HG03064 (cell line): ENCODE results near the gene EFCAB9.
"Not testable (repeated sequence)": the region's sequence is repeated elsewhere in the genome, so short reads cannot be mapped to it uniquely, and the experiment has no call there.

Source experiments
- ATAC-seq: cut with Tn5 transposase; IDR thresholded peaks from one replicate; pipeline ENCODE4 v1.9.1; 2021; ENCODE audit warnings: low read depth; ENCODE audit not compliant: unreplicated experiment

Gene EFCAB9

DNA sequence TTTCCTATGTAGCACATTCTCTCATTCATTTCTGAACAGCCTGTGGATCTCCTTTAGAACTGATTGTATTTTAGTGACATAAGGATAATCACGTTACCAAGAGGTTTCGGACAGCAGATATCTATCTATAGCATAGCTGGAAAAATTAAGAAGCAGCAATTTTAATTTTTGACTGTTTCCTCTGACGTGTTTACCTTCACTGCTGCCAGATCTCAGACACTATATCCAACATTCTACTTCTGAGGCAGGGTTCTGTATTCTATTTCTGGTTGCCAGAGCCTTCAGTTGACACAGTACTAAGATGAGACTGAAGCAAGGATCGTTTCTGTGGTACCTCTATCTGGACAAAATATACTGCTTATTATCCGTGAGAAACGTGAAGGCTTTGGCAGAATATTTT, at the start of gene EFCAB9:
EFCAB9 (plus strand) TSS at position 301 of the 400 bp plus-strand sequence; CDS start at position 302, 1 bp downstream.
- ATAC-seq, result no peak

DNA sequence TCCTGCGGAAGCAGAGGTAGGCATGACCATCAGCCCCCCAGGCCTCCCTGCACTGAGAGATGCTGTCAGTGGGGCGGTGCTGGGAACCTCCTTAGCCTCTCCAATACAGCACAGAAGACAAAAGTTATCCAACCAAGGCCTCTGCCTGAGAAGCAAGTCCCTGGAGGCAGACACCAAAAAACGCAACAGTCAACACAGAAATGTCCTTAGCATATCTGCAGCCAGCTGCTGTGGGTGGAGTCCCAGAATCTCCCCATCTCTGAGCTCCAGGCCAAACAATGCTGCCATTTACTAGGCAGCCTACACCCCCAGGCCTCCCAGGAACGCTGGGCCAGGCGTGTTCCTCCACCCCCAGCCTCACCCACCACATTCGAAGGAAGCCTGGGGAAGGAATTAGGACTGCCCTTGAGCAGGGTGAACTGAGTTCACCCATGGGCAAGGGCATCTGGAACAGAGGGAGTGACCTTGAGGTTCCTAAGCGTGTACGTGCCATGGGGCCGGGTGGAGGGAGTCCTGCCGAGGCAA, 49.6 kb upstream of the EFCAB9 start:
- no peak for ATAC-seq

DNA sequence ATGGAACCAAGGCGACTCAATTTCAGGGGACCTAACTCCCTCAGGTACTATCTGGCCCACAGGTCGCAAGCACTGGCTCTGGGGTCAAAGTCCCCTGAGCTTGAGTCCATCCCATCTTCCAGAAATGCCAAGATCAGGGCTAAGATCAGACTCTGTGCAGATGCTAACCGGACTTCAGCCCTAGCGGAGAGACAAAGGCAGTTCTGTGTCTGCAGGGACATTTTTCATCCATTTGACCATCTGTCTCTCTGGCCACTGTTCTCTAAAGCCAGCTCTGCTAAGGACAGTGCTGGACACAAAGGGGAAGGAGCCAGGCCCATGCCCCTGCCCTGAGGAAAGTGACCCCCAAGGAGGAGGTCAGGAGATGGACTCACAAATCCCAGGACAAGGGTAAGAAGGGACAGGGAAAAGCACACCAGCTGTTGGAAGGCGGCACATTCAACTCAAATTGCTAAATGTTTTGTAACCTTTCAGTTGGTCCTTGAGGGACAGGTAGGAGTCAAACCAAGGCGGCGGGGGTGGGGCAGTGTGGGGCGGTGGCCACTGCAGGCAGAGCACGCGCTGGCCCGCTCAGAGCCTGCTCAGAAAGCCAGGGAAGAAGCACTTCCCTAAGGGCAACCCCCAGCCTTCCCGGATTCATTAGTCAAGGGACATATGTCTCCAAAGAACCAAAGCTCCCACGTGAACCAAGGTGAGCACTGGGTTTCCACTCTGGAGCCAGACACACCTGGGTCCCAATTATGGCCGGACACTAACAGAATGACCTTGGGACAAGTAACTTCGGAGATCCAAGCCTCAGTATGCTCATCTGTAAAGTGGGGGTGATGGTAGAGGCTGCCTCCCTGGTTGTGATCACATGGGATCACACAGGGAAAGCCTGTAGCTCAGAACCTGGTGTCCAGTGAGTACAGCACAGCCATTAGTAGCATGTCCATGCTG, 48.8 kb upstream of the EFCAB9 start:
- ATAC-seq, result no peak

DNA sequence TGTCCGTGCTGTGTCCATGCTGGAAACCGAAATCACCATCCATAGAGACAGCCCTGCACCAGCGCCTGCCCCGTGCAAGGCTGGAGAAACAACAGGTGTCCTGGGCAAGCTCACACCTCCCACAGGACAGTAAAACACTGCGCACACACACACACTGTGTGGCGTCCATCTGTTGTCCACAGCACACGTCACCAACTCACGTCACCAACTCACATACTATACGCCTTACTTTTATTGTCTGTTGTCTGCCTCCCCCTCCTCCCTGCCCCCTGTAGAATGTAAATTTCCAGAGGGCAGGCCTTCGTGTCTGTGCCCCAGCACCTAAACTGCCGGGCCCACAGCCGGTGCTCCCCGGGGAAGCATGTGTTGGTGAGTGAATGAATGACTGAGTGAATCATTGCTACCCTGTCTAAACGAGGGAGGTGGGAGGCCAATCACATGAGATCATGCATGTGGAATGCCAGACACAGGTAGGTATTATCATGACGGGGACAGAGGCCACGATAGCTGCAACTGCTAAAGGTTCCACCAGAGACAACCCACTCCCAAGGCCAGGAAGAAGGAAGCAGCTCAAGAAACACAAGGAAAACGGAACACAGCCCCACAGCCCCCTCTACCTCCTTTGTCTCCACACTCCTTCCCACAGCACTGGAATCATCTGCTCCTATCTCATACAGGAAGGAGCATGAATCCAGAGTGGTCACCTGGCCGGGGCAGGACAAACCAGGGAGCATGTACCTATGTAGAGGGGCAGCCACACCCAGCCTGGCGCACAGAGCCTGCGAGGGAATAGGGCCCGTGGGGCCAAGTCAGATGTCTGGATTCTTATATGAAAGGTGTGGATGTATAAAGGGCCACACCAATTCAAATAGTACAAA, 47.9 kb upstream of the EFCAB9 start:
- no peak for ATAC-seq

DNA sequence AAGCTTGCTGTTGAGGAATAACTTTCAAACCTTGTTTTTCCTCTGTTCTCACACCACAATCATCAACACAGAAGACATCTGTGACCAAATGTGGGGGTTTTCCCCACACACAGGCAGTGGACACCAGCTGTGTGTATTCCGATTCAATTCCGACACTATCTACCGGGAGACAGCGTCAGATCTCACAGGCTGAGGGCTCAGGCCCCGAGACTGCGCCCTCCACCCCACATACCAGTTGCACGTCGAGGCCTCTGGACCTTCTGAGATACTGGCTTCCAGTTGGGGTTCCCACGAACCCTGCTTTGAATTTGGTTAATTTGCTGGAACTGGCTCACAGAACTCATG, 47.3 kb upstream of the EFCAB9 start:
- no peak for ATAC-seq

DNA sequence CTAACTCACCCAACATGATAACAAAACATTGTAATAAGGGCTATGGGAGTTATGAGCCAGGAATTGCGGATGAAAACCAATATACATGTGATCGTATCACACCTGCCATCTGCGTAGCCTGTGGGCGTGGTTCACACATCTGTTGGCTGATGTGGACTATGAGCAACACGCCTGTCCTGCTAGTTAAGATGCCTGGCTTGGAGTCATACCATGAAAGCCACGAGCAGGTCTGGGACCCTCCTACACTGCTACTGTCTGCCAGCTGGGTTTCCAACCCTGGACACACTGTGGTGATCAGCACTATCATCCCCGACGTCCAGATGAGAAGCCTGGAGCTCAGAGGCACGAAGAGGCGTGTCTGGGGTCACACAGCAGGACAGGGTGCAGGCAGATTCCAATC, 46.1 kb upstream of the EFCAB9 start:
- ATAC-seq, result no peak

DNA sequence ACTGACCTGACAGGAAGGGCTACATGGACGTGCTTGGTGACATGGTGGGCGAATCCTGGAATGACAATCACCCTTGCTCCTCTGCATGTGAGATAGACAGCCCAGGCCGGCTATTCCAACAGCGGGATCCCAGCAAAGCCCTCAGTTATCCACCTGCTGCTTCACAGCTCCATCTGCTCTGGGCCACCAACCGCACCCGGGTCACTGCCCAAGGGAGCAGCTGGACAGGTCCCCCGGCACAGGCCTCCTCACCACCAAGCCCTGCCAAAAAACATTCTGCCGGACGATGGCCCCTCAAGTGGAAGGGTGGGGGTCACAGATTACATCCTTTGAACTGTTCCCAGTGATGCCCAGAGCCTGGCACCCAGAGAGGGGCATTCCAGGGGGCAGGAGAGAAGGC, 45.6 kb upstream of the EFCAB9 start:
- no peak for ATAC-seq

DNA sequence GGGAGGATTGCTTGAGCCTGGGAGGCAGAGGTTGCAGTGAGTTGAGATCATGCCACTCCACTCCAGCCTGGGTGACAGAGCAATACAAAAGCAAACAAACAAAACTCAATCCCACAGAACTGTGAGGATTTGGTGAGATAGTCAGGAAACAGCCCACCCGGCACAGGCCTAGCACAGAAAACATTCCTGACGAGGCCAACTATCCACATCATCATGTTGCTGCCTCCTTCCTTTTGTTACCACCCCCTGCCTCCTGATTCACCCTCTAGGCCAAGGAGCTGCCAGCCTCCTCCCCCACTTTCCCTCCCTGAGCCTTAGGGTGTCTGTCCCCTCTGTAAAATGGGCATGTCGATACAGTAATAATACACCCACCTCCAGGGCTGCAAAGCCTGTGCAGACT, 44.9 kb upstream of the EFCAB9 start:
- no peak for ATAC-seq

DNA sequence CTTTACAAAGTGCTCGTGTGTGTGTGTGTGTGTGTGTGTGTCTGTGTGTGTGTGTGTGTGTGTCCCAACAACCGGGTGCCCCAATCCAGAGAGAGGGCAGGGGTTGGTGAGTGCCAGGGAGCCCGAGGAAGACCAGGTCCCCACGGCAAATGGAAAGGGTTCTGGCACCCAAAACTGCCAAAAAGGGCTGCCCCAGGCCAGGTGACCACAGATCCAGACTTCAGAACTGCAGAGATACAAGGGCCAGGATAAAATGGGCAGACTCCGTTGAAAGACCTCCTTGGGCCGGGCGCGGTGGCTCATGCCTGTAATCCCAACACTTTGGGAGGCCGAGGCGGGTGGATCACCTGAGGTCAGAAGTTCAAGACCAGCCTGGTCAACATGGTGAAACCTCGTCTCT, 44.5 kb upstream of the EFCAB9 start:
- not testable (repeated sequence) for ATAC-seq

DNA sequence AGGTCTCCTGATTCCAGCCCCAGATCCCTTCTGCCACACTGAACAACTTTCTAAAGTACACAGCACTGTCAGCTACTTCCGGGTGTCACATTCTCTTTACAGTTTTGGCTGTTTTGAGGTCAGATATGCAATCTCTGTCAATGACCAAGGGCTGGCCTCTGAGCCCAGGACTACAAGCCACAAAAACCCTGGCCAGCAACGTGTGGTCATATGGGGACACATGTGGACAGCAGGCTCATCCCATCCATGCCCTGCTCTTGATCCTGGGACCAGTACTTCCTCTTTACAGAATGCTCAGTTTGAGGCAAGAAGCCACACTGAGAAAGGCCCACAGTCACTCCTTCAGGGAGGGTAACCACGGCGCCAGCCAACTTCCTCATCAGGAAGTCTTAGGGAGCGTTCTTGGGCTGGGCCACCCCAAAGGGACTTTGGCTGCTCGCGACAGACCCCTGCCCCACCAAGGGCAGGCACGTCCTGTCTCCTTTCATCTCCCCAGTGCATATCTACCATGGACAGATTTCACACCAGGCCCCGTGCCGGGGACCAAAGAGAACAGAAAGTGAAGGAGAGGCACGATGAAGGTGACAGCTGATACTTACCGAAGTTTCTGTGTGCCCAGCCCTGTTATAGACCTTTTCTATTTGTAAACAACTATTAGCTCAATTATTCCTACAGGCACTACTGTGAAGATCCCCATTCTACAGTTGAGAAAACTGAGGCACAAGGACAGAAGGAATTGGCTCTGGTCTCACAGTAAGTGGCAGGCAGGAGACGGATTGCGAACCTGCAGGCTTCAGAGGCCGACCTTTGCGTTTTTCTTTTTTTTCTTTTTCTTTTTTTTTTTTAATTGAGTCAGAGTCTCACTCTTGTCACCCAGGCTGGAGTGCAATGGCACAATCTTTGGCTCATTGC, 43.2 kb upstream of the EFCAB9 start:
- ATAC-seq, result peak; percentile 53

DNA sequence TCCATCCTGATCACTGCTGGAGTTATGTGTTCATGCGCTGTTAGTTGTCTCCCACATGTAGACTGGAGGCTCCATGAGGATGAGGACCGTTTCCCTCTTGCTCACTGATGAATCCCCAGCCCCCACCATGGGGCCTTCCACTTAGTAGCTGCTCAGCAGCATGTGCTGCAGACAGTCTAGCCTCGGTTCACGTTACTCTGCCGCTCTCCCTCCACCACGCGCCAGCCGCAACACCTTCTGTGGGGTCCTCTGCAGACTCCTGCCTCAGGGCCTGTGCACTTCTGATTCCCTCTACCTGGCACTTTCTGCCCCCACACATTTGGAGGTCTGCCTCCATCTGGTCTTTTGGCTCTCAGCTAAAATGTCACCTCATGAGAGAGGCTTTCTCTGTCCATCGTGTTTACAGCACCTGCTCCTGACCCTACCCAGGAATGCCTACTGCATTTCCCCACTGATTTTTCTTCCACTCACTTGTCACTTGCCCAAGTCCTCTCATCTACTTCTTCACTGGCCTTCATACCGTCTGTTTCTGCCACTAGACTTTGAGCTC, 42.2 kb upstream of the EFCAB9 start:
- no peak for ATAC-seq

DNA sequence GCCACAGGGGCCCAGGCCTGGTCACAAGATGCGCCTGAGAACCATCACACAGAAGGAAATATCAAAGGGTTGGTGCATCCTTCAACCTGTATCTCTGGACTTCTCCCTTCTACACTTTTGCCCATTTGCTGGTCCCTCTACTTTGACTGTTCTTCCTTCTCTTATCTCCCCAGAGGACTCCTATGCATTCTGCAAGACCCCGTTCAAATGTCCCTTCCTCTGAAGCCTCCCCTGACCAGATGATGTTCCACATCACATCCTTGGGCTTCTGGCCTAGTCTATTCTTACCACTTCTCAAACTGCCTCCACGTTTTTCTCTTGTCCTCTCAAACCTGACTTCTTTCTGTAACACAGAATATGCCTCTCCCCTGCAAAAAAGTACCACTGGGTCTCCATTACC, 40.3 kb upstream of the EFCAB9 start:
- ATAC-seq, result no peak

DNA sequence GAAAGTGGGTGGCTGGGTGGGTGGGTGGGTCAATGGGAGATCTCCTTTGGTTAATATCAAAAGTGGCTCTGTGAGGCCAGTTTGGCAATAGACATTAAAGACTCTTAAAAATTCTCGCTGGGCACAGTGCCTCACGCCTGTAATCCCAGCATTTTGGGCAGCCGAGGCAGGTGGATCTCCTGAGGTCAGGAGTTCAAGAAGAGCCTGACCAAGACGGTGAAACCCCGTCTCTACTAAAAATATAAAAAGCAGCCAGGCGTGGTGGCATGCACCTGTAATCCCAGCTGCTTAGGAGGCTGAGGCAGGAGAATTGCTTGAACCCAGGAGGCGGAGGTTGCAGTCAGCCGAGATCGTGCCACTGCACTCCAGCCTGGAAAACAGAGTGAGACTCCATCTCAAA, 38.9 kb upstream of the EFCAB9 start:
- not testable (repeated sequence) for ATAC-seq

DNA sequence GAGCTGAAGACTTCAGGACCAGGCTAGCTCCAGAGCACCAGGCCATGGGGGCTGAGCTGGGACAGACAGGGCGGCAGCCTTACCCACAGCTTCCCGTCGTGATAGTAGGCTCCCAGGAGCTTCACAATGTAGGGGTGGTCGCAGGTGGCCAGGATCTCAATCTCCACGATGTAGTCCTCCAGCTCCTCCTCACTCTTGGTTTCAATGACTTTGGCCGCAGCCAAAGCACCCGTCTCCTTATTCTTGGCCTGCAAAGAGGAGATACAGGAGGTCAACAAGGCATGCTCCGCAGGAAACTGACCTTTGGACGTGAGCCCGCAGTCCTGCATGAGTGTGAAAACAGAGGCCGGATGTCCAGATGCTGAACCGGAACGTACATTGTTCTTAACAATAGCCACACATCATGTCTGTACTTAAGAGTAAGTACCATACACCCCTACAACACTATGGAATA, 37.4 kb upstream of the EFCAB9 start:
- ATAC-seq, result no peak

DNA sequence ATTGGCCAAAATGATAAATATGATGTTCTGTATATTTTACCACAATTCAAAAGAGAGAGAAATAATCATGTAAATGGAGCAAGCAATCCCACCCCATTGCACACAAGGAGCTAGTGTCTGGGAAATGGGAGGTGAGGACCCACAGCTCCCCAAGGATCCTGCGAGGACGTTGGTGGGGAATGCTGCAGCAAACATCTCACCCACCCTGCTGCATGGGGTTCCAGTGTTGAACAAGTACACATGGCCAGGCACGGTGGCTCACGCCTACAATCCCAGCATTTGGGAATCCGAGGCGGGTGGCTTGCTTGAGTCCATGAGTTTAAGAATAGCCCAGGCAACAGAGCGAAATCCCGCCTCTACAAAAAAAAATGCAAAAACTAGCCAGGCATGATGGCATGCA, 35.0 kb upstream of the EFCAB9 start:
- ATAC-seq, result no peak

DNA sequence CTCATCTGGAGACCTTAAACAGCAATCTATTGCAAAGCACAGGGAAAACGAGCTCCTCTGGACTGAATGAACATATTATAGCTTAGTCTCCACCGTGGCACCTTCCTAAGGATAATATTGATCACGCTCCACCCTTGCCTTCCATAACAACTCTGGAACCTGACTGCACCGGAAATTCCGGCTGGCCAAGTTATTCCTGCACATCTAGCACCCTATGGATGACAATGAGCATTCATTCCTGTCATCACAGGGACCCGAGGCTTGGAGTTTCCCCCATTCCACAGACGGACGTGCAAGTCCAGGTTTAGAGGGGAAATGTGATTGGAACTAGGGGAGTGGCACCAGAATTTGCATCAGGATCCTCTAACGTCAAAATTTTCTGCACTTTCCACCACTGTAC, 33.5 kb upstream of the EFCAB9 start:
- ATAC-seq, result no peak

DNA sequence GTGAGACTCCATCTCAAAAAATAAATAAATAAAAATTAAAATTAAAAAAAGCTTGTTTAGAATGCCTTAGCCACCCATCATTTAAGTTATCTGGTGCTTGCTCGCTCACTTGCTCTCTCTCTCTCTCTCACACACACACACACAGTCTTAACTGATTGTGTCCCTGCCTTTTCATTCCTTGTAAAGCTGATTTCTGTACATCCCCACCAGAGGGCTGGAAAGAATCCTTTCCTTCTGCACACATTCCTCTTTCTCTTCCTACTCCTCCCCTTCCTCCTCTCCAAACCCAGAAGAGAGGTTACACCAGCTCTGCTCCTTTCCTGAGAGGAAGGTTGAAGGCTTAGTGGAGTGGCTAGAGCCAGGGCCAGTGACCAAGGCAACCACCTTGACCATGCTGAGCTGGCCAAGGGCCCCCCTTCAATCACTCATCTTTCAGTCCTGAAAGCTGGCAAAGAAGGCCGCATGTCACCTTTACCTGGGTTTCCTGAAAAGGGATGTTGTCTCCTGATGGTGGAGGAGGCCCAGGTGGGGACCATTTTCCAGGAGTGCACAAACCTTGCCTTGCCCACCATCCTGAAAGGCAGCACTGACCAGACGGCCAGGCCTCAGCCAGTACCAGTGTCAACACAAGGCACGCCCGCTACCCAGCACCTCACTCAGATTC, 31.5 kb upstream of the EFCAB9 start:
- ATAC-seq, result no peak

DNA sequence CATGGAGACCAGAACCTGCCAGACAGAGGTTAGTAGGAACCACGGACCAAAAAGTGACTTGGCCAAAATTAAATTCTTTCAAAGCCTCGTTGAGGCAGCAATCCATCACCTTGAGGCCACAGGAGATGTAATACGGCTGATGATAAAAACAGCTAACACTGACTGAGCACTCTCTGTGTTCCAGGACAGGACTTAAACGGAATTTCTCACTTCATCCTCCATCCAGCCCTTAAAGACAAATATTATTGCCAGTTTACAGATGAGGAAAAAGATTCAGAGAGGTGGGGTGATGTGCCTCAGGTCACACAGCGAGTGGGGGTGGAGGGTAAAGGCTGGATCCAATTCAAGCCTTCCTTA, 31.0 kb upstream of the EFCAB9 start:
- no peak for ATAC-seq

DNA sequence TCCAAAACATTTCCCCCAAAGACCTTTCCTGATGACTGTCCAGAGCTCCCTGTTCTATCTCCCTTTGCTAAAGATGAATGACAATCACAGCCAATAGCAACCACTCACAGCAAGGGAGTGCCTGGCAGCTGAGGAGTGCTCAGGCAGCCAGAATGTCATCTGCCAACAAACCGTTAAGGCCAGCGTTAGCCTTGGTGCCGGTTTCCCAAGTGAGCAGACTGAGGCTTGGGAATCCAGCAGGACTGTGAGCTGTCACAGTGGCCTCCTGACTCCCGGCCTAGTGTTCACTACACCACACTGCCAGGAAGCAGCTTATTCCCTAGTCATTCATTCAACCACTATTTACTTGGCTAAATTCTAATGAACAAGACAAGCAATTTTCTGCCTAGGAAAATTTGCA, 30.6 kb upstream of the EFCAB9 start:
- ATAC-seq, result no peak
